Activated naive CD8-positive, alpha-beta T cell treated with anti-CD3 and anti-CD28 coated beads, Interleukin-2, amount 10 ng/mL, durations not matched to agents 7 days and 5 days (primary cell): ENCODE results near the gene ESF1. TPM values are rescaled to one million over a fixed set of nuclear protein-coding genes. Genes with fewer than 3 reads are reported as not detected.

ENCODE experiments used
- ATAC-seq: fragments of 150-1000 bp; cut with Tn5 transposase; one replicate; pipeline ENCODE4 v1.10.0; 2021; ENCODE audit warnings: low read depth, moderate library complexity
- POLR2A ChIA-PET: fragments of 350-600 bp; sonication (Branson Sonifier 250); formaldehyde crosslinking; loops from one replicate; lab custom pipeline; 2021; ENCODE audit warnings: antibody characterized with exemption; lab: Charles Lee
- DNase-seq: peaks from one replicate; pipeline ENCODE4 v3.0.0; 2021
- H3K27ac Mint-ChIP-seq: one replicate; pipeline ENCODE4 v1.8.0; 2022; ENCODE audit warnings: mild to moderate bottlenecking, mixed read lengths
- H3K27me3 Mint-ChIP-seq: one replicate; pipeline ENCODE4 v1.8.0; 2022; ENCODE audit warnings: mild to moderate bottlenecking, moderate library complexity, mixed read lengths
- H3K36me3 Mint-ChIP-seq: one replicate; pipeline ENCODE4 v1.8.0; 2021; ENCODE audit warnings: mild to moderate bottlenecking, mixed read lengths
- H3K4me1 Mint-ChIP-seq: one replicate; pipeline ENCODE4 v1.8.0; 2021; ENCODE audit warnings: mixed read lengths
- H3K4me3 Mint-ChIP-seq: one replicate; pipeline ENCODE4 v1.8.0; 2022; ENCODE audit warnings: mild to moderate bottlenecking, moderate library complexity, mixed read lengths
- H3K9me3 Mint-ChIP-seq: one replicate; pipeline ENCODE4 v1.8.0; 2021; ENCODE audit warnings: mixed read lengths
- total RNA-seq, 2 experiments: library from RNA; stranded (reverse); gene quantifications; one replicate each; pipeline ENCODE4 v1.2.3, GENCODE V29; 2021

The ESF1 gene
- total RNA-seq, 2 experiments from 2014 or later, result 11.4 to 12.4 TPM

DNA sequence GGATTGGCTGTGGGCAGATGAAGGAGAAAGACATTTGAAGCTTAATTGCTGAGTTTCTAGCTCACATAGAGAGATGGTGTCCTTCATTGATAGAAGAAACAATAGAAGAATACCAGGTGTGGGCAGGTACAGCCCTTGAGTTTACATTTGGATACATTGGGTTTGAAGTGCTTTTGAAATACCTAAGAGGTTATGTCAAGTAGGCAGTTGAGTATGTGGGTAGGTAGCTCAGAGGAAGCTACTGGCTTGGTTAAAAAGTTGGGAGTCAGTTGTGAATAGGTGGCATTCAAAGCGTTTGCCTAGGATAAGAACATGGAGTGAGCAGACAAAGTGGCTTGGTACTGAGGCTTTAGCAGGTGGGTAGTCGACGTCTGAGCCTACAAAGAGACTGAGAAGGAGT lies 25.1 kb upstream of the ESF1 start:
- Mint-ChIP-seq H3K27me3 (no peaks in the 10 kb centered on the region), H3K4me3 (no peak overlapping the region), H3K27ac (no peak overlapping the region), H3K9me3 (no peaks in the 10 kb centered on the region), H3K4me1 (no peaks in the 10 kb centered on the region), H3K36me3 (peaks cover 9% of the 10 kb centered on the region)
- no peak for ATAC-seq
- POLR2A ChIA-PET, result no interaction called here
- DNase-seq, result no peak

- Mint-ChIP-seq H3K36me3 (peaks cover 9% of the 10 kb centered on the region), H3K9me3 (no peaks in the 10 kb centered on the region), H3K4me1 (no peaks in the 10 kb centered on the region), H3K27ac (no peak overlapping the region), H3K27me3 (no peaks in the 10 kb centered on the region), H3K4me3 (no peak overlapping the region)
- ATAC-seq (no peak), DNase-seq (no peak)
- POLR2A ChIA-PET, result no interaction called here
These were observed 24.7 kb upstream of the ESF1 start for GRCh38 chr20:13809373-13809772.

DNA sequence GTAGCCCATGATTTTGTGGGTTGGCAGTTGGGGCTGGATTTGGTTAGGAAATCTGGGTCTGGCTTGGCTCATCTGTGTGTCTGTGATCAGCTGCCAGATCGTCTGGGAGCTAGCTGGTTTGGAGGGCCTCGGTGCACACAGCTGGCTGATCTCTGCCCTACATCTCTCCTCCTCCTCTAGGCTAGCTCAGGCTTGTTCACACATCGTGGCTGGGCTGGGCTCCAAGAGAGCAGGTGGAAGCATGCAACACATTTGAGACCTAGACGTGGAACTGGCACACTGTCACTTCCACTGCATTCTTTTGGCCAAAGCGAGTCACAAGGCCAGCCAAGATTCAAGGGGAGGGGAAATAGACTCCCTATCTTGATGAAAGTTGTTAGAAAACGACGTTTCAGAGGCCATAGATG lies 16.0 kb upstream of the ESF1 start:
- Mint-ChIP-seq H3K4me1 (peaks cover 3% of the 10 kb centered on the region), H3K27ac (peak overlapping the region; percentile 38), H3K27me3 (no peaks in the 10 kb centered on the region), H3K9me3 (no peaks in the 10 kb centered on the region), H3K4me3 (no peak overlapping the region), H3K36me3 (peaks cover 22% of the 10 kb centered on the region)
- POLR2A ChIA-PET, result no interaction called here
- DNase-seq (no peak), ATAC-seq (no peak)

DNA sequence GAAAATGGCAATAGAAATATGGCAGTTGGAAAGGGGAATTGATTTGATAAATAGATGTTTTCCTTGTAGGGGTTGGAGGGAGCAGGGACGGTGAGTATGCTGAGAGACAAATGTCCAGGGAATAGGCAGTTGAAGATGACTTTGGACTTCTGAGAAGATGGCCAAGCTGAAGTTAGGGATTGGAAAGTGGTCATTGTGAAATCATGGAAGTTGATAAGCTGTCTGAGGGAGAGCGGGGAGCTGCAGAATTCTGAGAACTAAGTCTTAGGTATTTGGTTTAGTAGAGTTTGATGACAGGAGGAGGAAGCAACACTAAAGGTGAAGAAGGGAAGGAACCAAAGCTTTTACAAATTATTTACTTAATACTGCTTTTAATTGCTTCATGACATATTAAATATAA lies 15.3 kb upstream of the ESF1 start:
- Mint-ChIP-seq H3K36me3 (peaks cover 22% of the 10 kb centered on the region), H3K9me3 (no peaks in the 10 kb centered on the region), H3K27ac (no peak overlapping the region)

DNA sequence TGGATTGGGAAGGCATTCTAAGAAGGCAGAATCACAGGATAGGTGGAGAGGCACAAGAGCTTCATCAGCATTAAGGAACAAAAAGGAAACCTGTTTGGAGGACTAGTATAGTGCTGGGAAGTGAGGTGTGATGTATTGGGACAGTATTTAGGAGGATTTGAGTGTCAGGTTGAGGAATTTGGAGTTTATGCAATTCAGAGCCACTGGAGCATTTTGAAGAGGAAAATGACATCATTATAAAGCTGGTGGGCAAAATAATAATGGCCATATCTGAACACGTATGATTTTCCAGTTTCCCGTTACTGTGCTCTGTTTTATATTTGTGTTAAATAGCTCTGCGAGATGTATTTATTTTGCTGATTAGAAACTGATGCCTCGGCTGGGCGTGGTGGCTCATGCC lies 14.3 kb upstream of the ESF1 start:
- POLR2A ChIA-PET, result no interaction called here
- Mint-ChIP-seq H3K27ac (no peak overlapping the region), H3K4me3 (no peak overlapping the region), H3K27me3 (no peaks in the 10 kb centered on the region), H3K36me3 (peaks cover 25% of the 10 kb centered on the region), H3K9me3 (no peaks in the 10 kb centered on the region), H3K4me1 (peaks cover 3% of the 10 kb centered on the region)
- no peak for DNase-seq
- no peak for ATAC-seq

More for the DNA sequence above, 15.3 kb upstream of the ESF1 start:
- ATAC-seq (no peak), DNase-seq (no peak)
- H3K27me3 Mint-ChIP-seq, result no peaks in the 10 kb centered on the region
- POLR2A ChIA-PET, result no interaction called here
- no peak overlapping the region for H3K4me3 Mint-ChIP-seq
- peaks cover 3% of the 10 kb centered on the region for H3K4me1 Mint-ChIP-seq

GRCh38 chr20:13794667-13795066 lies 9.9 kb upstream of the ESF1 start:
- no peaks in the 10 kb centered on the region for H3K4me1 Mint-ChIP-seq
- no peaks in the 10 kb centered on the region for H3K27me3 Mint-ChIP-seq
- H3K4me3 Mint-ChIP-seq, result no peak overlapping the region
- no peak for ATAC-seq
- no peaks in the 10 kb centered on the region for H3K9me3 Mint-ChIP-seq
- H3K36me3 Mint-ChIP-seq, result peaks cover 38% of the 10 kb centered on the region
- no peak for DNase-seq
- POLR2A ChIA-PET, result no interaction called here
- H3K27ac Mint-ChIP-seq, result no peak overlapping the region

DNA sequence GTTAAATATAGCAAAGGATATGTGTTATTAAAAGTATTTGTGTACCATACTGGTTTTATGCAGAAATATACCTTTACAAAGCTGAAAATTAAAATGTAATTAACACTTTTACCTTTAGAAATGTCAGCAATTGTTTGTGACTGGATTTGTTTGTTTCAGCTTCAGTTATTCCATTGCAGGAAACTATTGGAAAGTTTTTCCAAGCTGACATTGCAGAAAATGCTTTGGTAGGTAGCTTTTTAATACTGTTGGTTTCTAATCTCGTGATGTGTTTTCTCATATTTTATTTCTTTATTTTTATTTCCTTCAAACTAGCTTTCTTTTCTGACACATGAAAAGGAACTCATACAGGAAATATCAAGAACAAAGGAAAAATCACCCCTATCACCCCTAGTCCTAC lies 8.3 kb upstream of the ESF1 start:
- POLR2A ChIA-PET, result interaction anchor here (1.1 kb wide), 1 partner anchor 9 kb away, joined by 4 read pairs; no protein-coding TSS in a partner anchor
- H3K9me3 Mint-ChIP-seq, result no peaks in the 10 kb centered on the region
- no peak overlapping the region for H3K27ac Mint-ChIP-seq
- ATAC-seq (no peak), DNase-seq (no peak)
- no peaks in the 10 kb centered on the region for H3K4me1 Mint-ChIP-seq
- H3K27me3 Mint-ChIP-seq, result no peaks in the 10 kb centered on the region
- H3K36me3 Mint-ChIP-seq, result peaks cover 35% of the 10 kb centered on the region
- H3K4me3 Mint-ChIP-seq, result no peak overlapping the region

- no peaks in the 10 kb centered on the region for H3K27me3 Mint-ChIP-seq
- POLR2A ChIA-PET, result interaction anchor here (1.1 kb wide), 1 partner anchor 7 kb away, joined by 4 read pairs; no protein-coding TSS in a partner anchor
- DNase-seq (no peak), ATAC-seq (no peak)
- no peak overlapping the region for H3K4me3 Mint-ChIP-seq
- H3K9me3 Mint-ChIP-seq, result no peaks in the 10 kb centered on the region
- peaks cover 5% of the 10 kb centered on the region for H3K4me1 Mint-ChIP-seq
- peak overlapping the region; percentile 73 for H3K27ac Mint-ChIP-seq
- peaks cover 35% of the 10 kb centered on the region for H3K36me3 Mint-ChIP-seq
These were observed 7.1 kb upstream of the ESF1 start for GRCh38 chr20:13791540-13792459.

- no peak overlapping the region for H3K4me3 Mint-ChIP-seq
- ATAC-seq, result no peak
- POLR2A ChIA-PET, result no interaction called here
- H3K27me3 Mint-ChIP-seq, result no peaks in the 10 kb centered on the region
- no peak for DNase-seq
- peaks cover 31% of the 10 kb centered on the region for H3K36me3 Mint-ChIP-seq
- H3K27ac Mint-ChIP-seq, result no peak overlapping the region
- H3K4me1 Mint-ChIP-seq, result peaks cover 16% of the 10 kb centered on the region
- no peaks in the 10 kb centered on the region for H3K9me3 Mint-ChIP-seq
These were observed 6.0 kb upstream of the ESF1 start for GRCh38 chr20:13790708-13791107.

GRCh38 chr20:13788167-13788834 lies 3.6 kb upstream of the ESF1 start:
- H3K27me3 Mint-ChIP-seq, result no peaks in the 10 kb centered on the region
- no peaks in the 10 kb centered on the region for H3K9me3 Mint-ChIP-seq
- no peak for ATAC-seq
- H3K4me3 Mint-ChIP-seq, result no peak overlapping the region
- H3K4me1 Mint-ChIP-seq, result peaks cover 24% of the 10 kb centered on the region
- peaks cover 25% of the 10 kb centered on the region for H3K36me3 Mint-ChIP-seq
- POLR2A ChIA-PET, result no interaction called here
- no peak overlapping the region for H3K27ac Mint-ChIP-seq
- no peak for DNase-seq

- Mint-ChIP-seq H3K36me3 (peaks cover 33% of the 10 kb centered on the region), H3K9me3 (no peaks in the 10 kb centered on the region), H3K4me3 (peak overlapping the region; percentile 97), H3K27me3 (no peaks in the 10 kb centered on the region), H3K4me1 (peaks cover 26% of the 10 kb centered on the region), H3K27ac (peak overlapping the region; percentile 76)
- ATAC-seq (no peak), DNase-seq (no peak)
- POLR2A ChIA-PET, result interaction anchor here (0.5 kb wide), 1 partner anchor 72 kb away, joined by 3 read pairs; no protein-coding TSS in a partner anchor
These were observed 1.6 kb upstream of the ESF1 start for GRCh38 chr20:13786143-13786828.

DNA sequence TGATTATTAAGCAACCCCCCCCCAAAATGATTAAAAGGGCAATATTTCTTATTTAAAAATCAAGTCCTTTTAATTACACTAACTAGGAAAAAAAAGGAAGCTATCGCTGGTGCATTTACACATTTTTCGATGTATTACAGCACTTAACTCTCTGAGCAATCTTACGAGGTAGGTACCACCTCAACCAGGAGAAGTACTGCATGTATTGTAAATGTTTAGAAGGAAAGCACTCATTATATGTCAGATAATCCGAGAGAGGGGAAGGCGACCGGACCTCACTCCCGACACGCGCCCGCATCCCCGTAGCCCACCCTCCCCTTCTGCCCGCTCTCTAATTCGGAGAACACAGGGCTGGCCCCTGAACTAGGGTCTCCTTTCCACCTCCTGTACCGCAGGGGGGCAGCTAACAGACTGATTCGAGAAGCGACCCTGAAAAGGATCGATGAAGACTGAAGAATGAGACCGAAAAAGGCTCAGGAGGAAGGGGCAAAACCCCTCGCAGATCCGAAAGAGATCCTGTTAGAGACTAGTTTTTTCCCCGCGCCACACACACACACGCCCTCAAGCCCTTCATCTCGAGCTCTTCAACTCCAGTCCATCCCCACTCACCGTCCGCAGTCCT lies 337 bp downstream of the ESF1 start:
- Mint-ChIP-seq H3K4me3 (peak overlapping the region; percentile 97), H3K4me1 (peaks cover 36% of the 10 kb centered on the region), H3K27ac (peak overlapping the region; percentile 95), H3K9me3 (no peaks in the 10 kb centered on the region), H3K27me3 (no peaks in the 10 kb centered on the region), H3K36me3 (peaks cover 28% of the 10 kb centered on the region)
- DNase-seq (no peak), ATAC-seq (no peak)
- POLR2A ChIA-PET, result interaction anchor here (0.6 to 1.9 kb wide), 4 partner anchors 8 to 563 kb away, joined by 3 to 7 read pairs (median 5); partner anchors contain the start of gene ISM1

DNA sequence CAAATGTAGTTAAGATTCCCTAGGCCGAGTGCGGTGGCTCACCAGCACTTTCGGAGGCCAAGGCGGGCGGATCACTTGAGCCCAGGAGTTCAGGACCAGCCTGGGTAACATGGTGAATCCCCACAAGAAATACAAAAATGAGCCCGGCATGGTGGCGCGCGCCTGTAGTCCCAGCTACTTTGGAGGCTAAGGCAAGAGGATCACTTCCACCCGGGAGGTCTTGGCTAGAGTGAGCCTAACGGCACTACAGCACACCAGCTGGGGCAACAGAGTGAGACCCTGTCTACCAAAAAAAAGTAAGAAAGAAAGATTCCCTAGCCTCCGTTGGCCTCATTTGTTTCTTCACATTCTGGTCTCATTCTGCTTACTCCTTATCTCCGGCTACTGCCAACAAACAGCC lies 1.2 kb downstream of the ESF1 start:
- Mint-ChIP-seq H3K4me3 (peak overlapping the region; percentile 97), H3K36me3 (peaks cover 28% of the 10 kb centered on the region), H3K27ac (peak overlapping the region; percentile 95), H3K9me3 (no peaks in the 10 kb centered on the region), H3K4me1 (peaks cover 36% of the 10 kb centered on the region), H3K27me3 (no peaks in the 10 kb centered on the region)
- DNase-seq, result no peak
- ATAC-seq, result no peak
- POLR2A ChIA-PET, result interaction anchor here (1.9 kb wide), 1 partner anchor 9 kb away, joined by 7 read pairs; no protein-coding TSS in a partner anchor
